HepG2 (cell line): ENCODE measurements around the gene SFI1. TPM values are rescaled to one million over a fixed set of nuclear protein-coding genes. Genes with fewer than 3 reads are reported as not detected.

Source experiments
- ERF ChIP-seq: IDR thresholded peaks from 2 replicates; pipeline ENCODE4 v1.6.1; 2018; ENCODE audit warnings: missing biosample characterization, missing genetic modification reagents
- HMGA1 ChIP-seq: sonication (generic); formaldehyde crosslinking; conservative IDR thresholded peaks from 2 replicates; pipeline ENCODE4 v1.4.0; 2020; ENCODE audit warnings: missing genetic modification reagents
- MYNN ChIP-seq: sonication (generic); formaldehyde crosslinking; IDR thresholded peaks from 2 replicates; pipeline ENCODE4 v1.4.0; 2020; ENCODE audit warnings: mild to moderate bottlenecking, low read depth, missing genetic modification reagents
- ONECUT2 ChIP-seq: sonication (generic); formaldehyde crosslinking; IDR thresholded peaks from 2 replicates; pipeline ENCODE4 v1.4.0; 2020; ENCODE audit warnings: missing genetic modification reagents
- PTBP1 ChIP-seq: fragments of 200-400 bp; formaldehyde crosslinking; IDR thresholded peaks from 2 replicates; pipeline ENCODE4 v1.6.1; 2018; ENCODE audit warnings: low read length, low read depth; ENCODE audit not compliant: poor library complexity, severe bottlenecking
- RBAK ChIP-seq: sonication (generic); formaldehyde crosslinking; IDR thresholded peaks from 2 replicates; pipeline ENCODE4 v1.5.1; 2020; ENCODE audit warnings: mild to moderate bottlenecking, missing genetic modification reagents
- RFX1 ChIP-seq: fragments of 450-650 bp; IDR thresholded peaks from 2 replicates; pipeline ENCODE4 v1.6.1; 2017
- RORA ChIP-seq: sonication (generic); formaldehyde crosslinking; IDR thresholded peaks from 2 replicates; pipeline ENCODE4 v1.5.0; 2020; ENCODE audit warnings: mild to moderate bottlenecking, missing genetic modification reagents, moderate library complexity
- SIN3B ChIP-seq: fragments of 150-350 bp; IDR thresholded peaks from 2 replicates; pipeline ENCODE4 v1.6.1; 2014; ENCODE audit warnings: low read length
- SNAI1 ChIP-seq: sonication (generic); formaldehyde crosslinking; IDR thresholded peaks from 2 replicates; pipeline ENCODE4 v1.5.0; 2020; ENCODE audit warnings: mild to moderate bottlenecking, missing genetic modification reagents, borderline replicate concordance
- SP2 ChIP-seq: sonication (generic); formaldehyde crosslinking; IDR thresholded peaks from 2 replicates; pipeline ENCODE4 v1.5.1; 2020; ENCODE audit warnings: mild to moderate bottlenecking, missing genetic modification reagents
- TBL1XR1 ChIP-seq: fragments of 150-350 bp; IDR thresholded peaks from 2 replicates; pipeline ENCODE4 v1.6.1; 2014; ENCODE audit warnings: borderline replicate concordance, low read length; ENCODE audit not compliant: partially characterized antibody
- TP53 ChIP-seq: sonication (generic); formaldehyde crosslinking; conservative IDR thresholded peaks from 2 replicates; pipeline ENCODE4 v1.4.0; 2020; ENCODE audit warnings: missing genetic modification reagents
- ZBTB21 ChIP-seq: sonication (generic); formaldehyde crosslinking; IDR thresholded peaks from 2 replicates; pipeline ENCODE4 v1.4.0; 2020; ENCODE audit warnings: missing genetic modification reagents
- ZFP1 ChIP-seq: IDR thresholded peaks from 2 replicates; pipeline ENCODE4 v1.6.1; 2016
- ZNF264 ChIP-seq: sonication (generic); formaldehyde crosslinking; IDR thresholded peaks from 2 replicates; pipeline ENCODE4 v1.4.0; 2020; ENCODE audit warnings: missing genetic modification reagents
- ZNF30 ChIP-seq: sonication (generic); formaldehyde crosslinking; IDR thresholded peaks from 2 replicates; pipeline ENCODE4 v1.5.0; 2020; ENCODE audit warnings: mild to moderate bottlenecking, missing genetic modification reagents
- ZNF549 ChIP-seq: sonication (generic); formaldehyde crosslinking; IDR thresholded peaks from 2 replicates; pipeline ENCODE4 v1.5.0; 2020; ENCODE audit warnings: missing genetic modification reagents
- ZNF672 ChIP-seq: sonication (generic); formaldehyde crosslinking; IDR thresholded peaks from 2 replicates; pipeline ENCODE4 v1.8.1; 2022; ENCODE audit warnings: missing genetic modification reagents
- polyA plus RNA-seq, 8 experiments: library from polyadenylated mRNA; depleted of rRNA in 3 of 8; stranded (reverse) in 7 of 8; unstranded in 1 of 8; fragments of >200 nt; fragmentation: Illumina TruSeq in 4 of 8; extraction: Trizol in 4 of 8; gene quantifications; 2 replicates each; pipeline versions ENCODE4 v1.2.1 to v1.2.3, GENCODE V29; 2011 to 2016; ENCODE audit warnings: low read depth in 4 of 8, missing spikeins in 1 of 8, mixed read lengths in 1 of 8; ENCODE audit not compliant: insufficient read depth in 1 of 8
- total RNA-seq, 5 experiments: library from RNA; depleted of rRNA; stranded (reverse); fragments of >200 nt; fragmentation: Illumina TruSeq; extraction: Trizol; gene quantifications; 2 replicates each; pipeline ENCODE4 v1.2.3, GENCODE V29; 2016; ENCODE audit warnings: low read depth in 1 of 5
- TF ChIP-seq, protein P1 (sequence below): sonication (generic); formaldehyde crosslinking; IDR thresholded peaks from 2 replicates; pipeline ENCODE4 v1.4.0; 2020; ENCODE audit warnings: missing genetic modification reagents
- TF ChIP-seq, protein P2 (sequence below): sonication (generic); formaldehyde crosslinking; IDR thresholded peaks from 2 replicates; pipeline ENCODE4 v1.4.0; 2020; ENCODE audit warnings: missing genetic modification reagents
- TF ChIP-seq, protein P3 (sequence below): sonication (generic); formaldehyde crosslinking; conservative IDR thresholded peaks from 2 replicates; pipeline ENCODE4 v1.8.1; 2023; ENCODE audit warnings: missing genetic modification reagents
- TF ChIP-seq, protein P4 (sequence below): sonication (generic); formaldehyde crosslinking; IDR thresholded peaks from 2 replicates; pipeline ENCODE4 v1.8.0; 2022; ENCODE audit warnings: mild to moderate bottlenecking, missing genetic modification reagents, moderate library complexity
- TF ChIP-seq, protein P5 (sequence below): sonication (generic); formaldehyde crosslinking; IDR thresholded peaks from 2 replicates; pipeline ENCODE4 v1.4.0; 2020; ENCODE audit warnings: low read depth, mild to moderate bottlenecking, missing genetic modification reagents

Gene SFI1
- total and polyA plus RNA-seq, 2 of the 13 experiments (the other 11 are each of a cell fraction or from before 2014, with no cell fraction given) = 20.5 to 40.1 TPM

DNA sequence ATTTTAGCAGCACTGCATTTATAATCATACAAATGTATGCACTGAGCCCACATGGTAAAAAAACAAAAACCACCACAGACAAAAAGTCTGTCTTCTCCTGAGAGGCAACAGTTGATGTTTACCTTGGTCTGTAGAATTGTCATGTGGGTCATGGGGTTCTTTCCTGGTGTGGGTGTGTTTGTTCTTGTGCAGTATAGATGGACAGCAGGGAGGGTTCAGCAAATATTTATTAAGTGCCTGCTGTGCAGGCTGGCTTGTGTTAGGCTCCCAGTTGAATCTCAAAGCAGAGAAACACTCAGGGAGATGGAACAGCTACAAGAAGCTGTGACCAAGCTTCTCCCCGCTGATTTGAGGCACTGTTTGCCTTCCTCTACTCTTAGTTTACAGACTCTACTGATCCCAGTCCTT, 83.5 kb downstream of the SFI1 start (continued):
- no peak for TF ChIP-seq ZFP1 (CRISPR knock-in tag)
- TF ChIP-seq ONECUT2 (CRISPR knock-in tag) = no peak
- no peak for TF ChIP-seq PTBP1
- TF ChIP-seq ZNF549 (CRISPR knock-in tag) = no peak
- peak; percentile 58; the same call in 1 of the 2 replicates for TF ChIP-seq ZNF264 (CRISPR knock-in tag)
- no peak for TF ChIP-seq RFX1
- no peak for TF ChIP-seq MYNN
- TF ChIP-seq SNAI1 (CRISPR knock-in tag) = no peak
- peak; percentile 89 for TF ChIP-seq ERF (CRISPR knock-in tag)
- peak; percentile 35; the same call in 1 of the 2 replicates for TF ChIP-seq ZBTB21 (CRISPR knock-in tag)
- TF ChIP-seq, protein P1, sequence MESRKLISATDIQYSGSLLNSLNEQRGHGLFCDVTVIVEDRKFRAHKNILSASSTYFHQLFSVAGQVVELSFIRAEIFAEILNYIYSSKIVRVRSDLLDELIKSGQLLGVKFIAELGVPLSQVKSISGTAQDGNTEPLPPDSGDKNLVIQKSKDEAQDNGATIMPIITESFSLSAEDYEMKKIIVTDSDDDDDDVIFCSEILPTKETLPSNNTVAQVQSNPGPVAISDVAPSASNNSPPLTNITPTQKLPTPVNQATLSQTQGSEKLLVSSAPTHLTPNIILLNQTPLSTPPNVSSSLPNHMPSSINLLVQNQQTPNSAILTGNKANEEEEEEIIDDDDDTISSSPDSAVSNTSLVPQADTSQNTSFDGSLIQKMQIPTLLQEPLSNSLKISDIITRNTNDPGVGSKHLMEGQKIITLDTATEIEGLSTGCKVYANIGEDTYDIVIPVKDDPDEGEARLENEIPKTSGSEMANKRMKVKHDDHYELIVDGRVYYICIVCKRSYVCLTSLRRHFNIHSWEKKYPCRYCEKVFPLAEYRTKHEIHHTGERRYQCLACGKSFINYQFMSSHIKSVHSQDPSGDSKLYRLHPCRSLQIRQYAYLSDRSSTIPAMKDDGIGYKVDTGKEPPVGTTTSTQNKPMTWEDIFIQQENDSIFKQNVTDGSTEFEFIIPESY (CRISPR knock-in tag) = no peak
- TF ChIP-seq ZNF672 (CRISPR knock-in tag) = no peak
- TF ChIP-seq, protein P2, sequence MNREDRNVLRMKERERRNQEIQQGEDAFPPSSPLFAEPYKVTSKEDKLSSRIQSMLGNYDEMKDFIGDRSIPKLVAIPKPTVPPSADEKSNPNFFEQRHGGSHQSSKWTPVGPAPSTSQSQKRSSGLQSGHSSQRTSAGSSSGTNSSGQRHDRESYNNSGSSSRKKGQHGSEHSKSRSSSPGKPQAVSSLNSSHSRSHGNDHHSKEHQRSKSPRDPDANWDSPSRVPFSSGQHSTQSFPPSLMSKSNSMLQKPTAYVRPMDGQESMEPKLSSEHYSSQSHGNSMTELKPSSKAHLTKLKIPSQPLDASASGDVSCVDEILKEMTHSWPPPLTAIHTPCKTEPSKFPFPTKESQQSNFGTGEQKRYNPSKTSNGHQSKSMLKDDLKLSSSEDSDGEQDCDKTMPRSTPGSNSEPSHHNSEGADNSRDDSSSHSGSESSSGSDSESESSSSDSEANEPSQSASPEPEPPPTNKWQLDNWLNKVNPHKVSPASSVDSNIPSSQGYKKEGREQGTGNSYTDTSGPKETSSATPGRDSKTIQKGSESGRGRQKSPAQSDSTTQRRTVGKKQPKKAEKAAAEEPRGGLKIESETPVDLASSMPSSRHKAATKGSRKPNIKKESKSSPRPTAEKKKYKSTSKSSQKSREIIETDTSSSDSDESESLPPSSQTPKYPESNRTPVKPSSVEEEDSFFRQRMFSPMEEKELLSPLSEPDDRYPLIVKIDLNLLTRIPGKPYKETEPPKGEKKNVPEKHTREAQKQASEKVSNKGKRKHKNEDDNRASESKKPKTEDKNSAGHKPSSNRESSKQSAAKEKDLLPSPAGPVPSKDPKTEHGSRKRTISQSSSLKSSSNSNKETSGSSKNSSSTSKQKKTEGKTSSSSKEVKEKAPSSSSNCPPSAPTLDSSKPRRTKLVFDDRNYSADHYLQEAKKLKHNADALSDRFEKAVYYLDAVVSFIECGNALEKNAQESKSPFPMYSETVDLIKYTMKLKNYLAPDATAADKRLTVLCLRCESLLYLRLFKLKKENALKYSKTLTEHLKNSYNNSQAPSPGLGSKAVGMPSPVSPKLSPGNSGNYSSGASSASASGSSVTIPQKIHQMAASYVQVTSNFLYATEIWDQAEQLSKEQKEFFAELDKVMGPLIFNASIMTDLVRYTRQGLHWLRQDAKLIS (CRISPR knock-in tag) = 0 out of 2 replicates have a peak, but pooled peaks have one; percentile 39
- TF ChIP-seq, protein P3, sequence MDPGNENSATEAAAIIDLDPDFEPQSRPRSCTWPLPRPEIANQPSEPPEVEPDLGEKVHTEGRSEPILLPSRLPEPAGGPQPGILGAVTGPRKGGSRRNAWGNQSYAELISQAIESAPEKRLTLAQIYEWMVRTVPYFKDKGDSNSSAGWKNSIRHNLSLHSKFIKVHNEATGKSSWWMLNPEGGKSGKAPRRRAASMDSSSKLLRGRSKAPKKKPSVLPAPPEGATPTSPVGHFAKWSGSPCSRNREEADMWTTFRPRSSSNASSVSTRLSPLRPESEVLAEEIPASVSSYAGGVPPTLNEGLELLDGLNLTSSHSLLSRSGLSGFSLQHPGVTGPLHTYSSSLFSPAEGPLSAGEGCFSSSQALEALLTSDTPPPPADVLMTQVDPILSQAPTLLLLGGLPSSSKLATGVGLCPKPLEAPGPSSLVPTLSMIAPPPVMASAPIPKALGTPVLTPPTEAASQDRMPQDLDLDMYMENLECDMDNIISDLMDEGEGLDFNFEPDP (CRISPR knock-in tag) = no peak
- TF ChIP-seq SIN3B = no peak
- TF ChIP-seq TBL1XR1 = peak; percentile 39
- no peak for TF ChIP-seq HMGA1
- TF ChIP-seq TP53 (CRISPR knock-in tag) = no peak
- TF ChIP-seq, protein P4, sequence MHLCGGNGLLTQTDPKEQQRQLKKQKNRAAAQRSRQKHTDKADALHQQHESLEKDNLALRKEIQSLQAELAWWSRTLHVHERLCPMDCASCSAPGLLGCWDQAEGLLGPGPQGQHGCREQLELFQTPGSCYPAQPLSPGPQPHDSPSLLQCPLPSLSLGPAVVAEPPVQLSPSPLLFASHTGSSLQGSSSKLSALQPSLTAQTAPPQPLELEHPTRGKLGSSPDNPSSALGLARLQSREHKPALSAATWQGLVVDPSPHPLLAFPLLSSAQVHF (CRISPR knock-in tag) = no peak
- no peak for TF ChIP-seq SP2
- no peak for TF ChIP-seq RORA
- no peak for TF ChIP-seq ZNF30 (CRISPR knock-in tag)
- TF ChIP-seq RBAK (CRISPR knock-in tag) = no peak
- TF ChIP-seq, protein P5, sequence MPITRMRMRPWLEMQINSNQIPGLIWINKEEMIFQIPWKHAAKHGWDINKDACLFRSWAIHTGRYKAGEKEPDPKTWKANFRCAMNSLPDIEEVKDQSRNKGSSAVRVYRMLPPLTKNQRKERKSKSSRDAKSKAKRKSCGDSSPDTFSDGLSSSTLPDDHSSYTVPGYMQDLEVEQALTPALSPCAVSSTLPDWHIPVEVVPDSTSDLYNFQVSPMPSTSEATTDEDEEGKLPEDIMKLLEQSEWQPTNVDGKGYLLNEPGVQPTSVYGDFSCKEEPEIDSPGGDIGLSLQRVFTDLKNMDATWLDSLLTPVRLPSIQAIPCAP = no peak
